GM12878 (cell line): Measurements from ENCODE around the gene IGLL5. TPM values are rescaled to one million over a fixed set of nuclear protein-coding genes. Genes with fewer than 3 reads are reported as not detected.

Experiments
- ATAC-seq: fragments of 200-7000 bp; cut with Tn5 transposase; 3 replicates; pipeline ENCODE4 v1.9.1; 2020; ENCODE audit warnings: mild to moderate bottlenecking, moderate library complexity
- BruUV-seq: library from RNA; stranded (reverse); fragments of 400-500 nt; replicated peaks from 2 replicates; lab custom pipeline; 2021; lab: Mats Ljungman, UMichigan
- CTCF ChIA-PET: fragments of 300-600 bp; sonication (Branson Sonifier 250); formaldehyde crosslinking; extraction: SDS; loops from one replicate; lab custom pipeline; 2021; ENCODE audit warnings: inconsistent platforms; lab: Yijun Ruan, JAX
- POLR2A ChIA-PET: fragments of 350-600 bp; formaldehyde crosslinking; extraction: SDS; loops from one replicate; lab custom pipeline; 2021; ENCODE audit warnings: inconsistent platforms; lab: Charles Lee
- RAD21 ChIA-PET: fragments of 300-600 bp; sonication (Branson Sonifier 250); formaldehyde crosslinking; loops from one replicate; lab custom pipeline; 2023; ENCODE audit warnings: antibody characterized with exemption; ENCODE audit not compliant: unreplicated experiment; lab: Charles Lee
- SMC1A ChIA-PET: fragments of 300-600 bp; sonication (Branson Sonifier 250); formaldehyde crosslinking; loops from one replicate; lab custom pipeline; 2023; ENCODE audit not compliant: unreplicated experiment, uncharacterized antibody; lab: Charles Lee
- DNase-seq: peaks from one replicate; pipeline ENCODE4 v3.0.0-alpha.2; 2011; ENCODE audit warnings: low read depth, low spot score
- FAIRE-seq: peaks from 3 replicates; lab custom pipeline; 2011; peaks lifted over from hg19 to GRCh38; lab: Jason Lieb, UNC
- H2AFZ ChIP-seq: 2 replicates; pipeline ENCODE4 v1.6.0; 2011; ENCODE audit warnings: low read depth, low read length, control low read depth; ENCODE audit not compliant: control insufficient read depth
- H3K27ac ChIP-seq: 2 replicates; pipeline ENCODE4 v1.5.1; 2011; ENCODE audit warnings: control low read depth; ENCODE audit not compliant: control insufficient read depth, insufficient read depth
- H3K27me3 ChIP-seq, 2 experiments: replicated peaks in 1 of 2; 2 replicates each; pipeline versions ENCODE4 v1.6.0 to v1.6.1; 2011; ENCODE audit warnings: low read length in 1 of 2; ENCODE audit not compliant: control insufficient read depth in 2 of 2, insufficient read depth in 2 of 2
- H3K36me3 ChIP-seq, 2 experiments: 2 replicates each; pipeline ENCODE4 v1.5.1; 2011; ENCODE audit warnings: low read length in 1 of 2; ENCODE audit not compliant: control insufficient read depth in 2 of 2, insufficient read depth in 2 of 2
- H3K4me1 ChIP-seq: 2 replicates; pipeline ENCODE4 v1.6.1; 2011; ENCODE audit warnings: mild to moderate bottlenecking, low read length, moderate library complexity, mixed read lengths; ENCODE audit not compliant: control insufficient read depth, insufficient read depth
- H3K4me2 ChIP-seq: 2 replicates; pipeline ENCODE4 v1.6.0; 2011; ENCODE audit warnings: control low read depth; ENCODE audit not compliant: control insufficient read depth, insufficient read depth
- H3K4me3 ChIP-seq: fragments of 200-600 bp; sonication (generic); 2 replicates; pipeline ENCODE4 v1.5.1; 2016
- H3K79me2 ChIP-seq: 2 replicates; pipeline ENCODE4 v1.6.0; 2011; ENCODE audit warnings: low read length; ENCODE audit not compliant: control insufficient read depth, insufficient read depth
- H3K9ac ChIP-seq: 2 replicates; pipeline ENCODE4 v1.8.0; 2011; ENCODE audit warnings: low read length, control low read depth, mixed read lengths; ENCODE audit not compliant: control insufficient read depth, insufficient read depth
- H3K9me3 ChIP-seq: replicated peaks from 3 replicates; pipeline ENCODE4 v1.5.1; 2011; ENCODE audit warnings: mild to moderate bottlenecking, low read length; ENCODE audit not compliant: control insufficient read depth, insufficient read depth
- H4K20me1 ChIP-seq: 2 replicates; pipeline ENCODE4 v1.6.0; 2011; ENCODE audit not compliant: control insufficient read depth, insufficient read depth
- EED ChIP-seq: sonication (generic); IDR thresholded peaks from 2 replicates; pipeline ENCODE4 v1.6.1; 2016; ENCODE audit warnings: antibody characterized with exemption, low read depth
- MEF2B ChIP-seq: fragments of 450-650 bp; IDR thresholded peaks from 2 replicates; pipeline ENCODE4 v1.6.1; 2018; ENCODE audit warnings: mild to moderate bottlenecking, moderate library complexity; ENCODE audit not compliant: partially characterized antibody, poor library complexity, severe bottlenecking
- NFYA ChIP-seq: IDR thresholded peaks from 2 replicates; pipeline ENCODE4 v1.6.1; 2011; ENCODE audit warnings: low read depth, mild to moderate bottlenecking, low read length, improper control_type of control experiment, borderline replicate concordance
- POLR2A ChIP-seq: IDR thresholded peaks from 2 replicates; pipeline ENCODE4 v1.6.1; 2011; ENCODE audit warnings: low read depth, mild to moderate bottlenecking, low read length
- RAD21 ChIP-seq: IDR thresholded peaks from 2 replicates; pipeline ENCODE4 v1.6.1; 2011; ENCODE audit warnings: mild to moderate bottlenecking, low read depth, low read length, moderate library complexity; ENCODE audit not compliant: insufficient read depth
- SREBF1 ChIP-seq: IDR thresholded peaks from 2 replicates; pipeline ENCODE4 v1.6.1; 2012; ENCODE audit warnings: mild to moderate bottlenecking, low read length
- SREBF2 ChIP-seq: IDR thresholded peaks from 2 replicates; pipeline ENCODE4 v1.6.1; 2012; ENCODE audit warnings: mild to moderate bottlenecking, low read length
- ZNF24 ChIP-seq: fragments of 450-650 bp; IDR thresholded peaks from 2 replicates; pipeline ENCODE4 v1.6.1; 2017; ENCODE audit warnings: antibody characterized with exemption, mild to moderate bottlenecking
- WGBS: methylation state at CpG from one replicate; pipeline ENCODE4 v1.1.6; 2016; ENCODE audit warnings: low lambda C conversion rate; ENCODE audit not compliant: insufficient replicate concordance, insufficient coverage; ENCODE audit errors: missing lambda C conversion rate; 5-methylcytosine and 5-hydroxymethylcytosine counted together
- in situ Hi-C: fragments of 300-500 bp; cut with MboI; formaldehyde crosslinking; loops from 9 replicates; pipeline ENCODE4 v1.14.3; 2018; ENCODE audit warnings: mixed read lengths
- intact Hi-C: fragments of 100-400 bp; cut with micrococcal nuclease; formaldehyde crosslinking; loops from one replicate; pipeline ENCODE4 v1.14.2; 2022; ENCODE audit not compliant: unreplicated experiment
- polyA plus RNA-seq, 11 experiments: library from polyadenylated mRNA; depleted of rRNA in 4 of 11; unstranded in 6 of 11; stranded (reverse) in 5 of 11; fragments of >200 nt; fragmentation: Nextera tagmentation in 4 of 11; fragmentation: Illumina TruSeq in 1 of 11; extraction: Ambion mirVana in 4 of 11; extraction: Trizol in 1 of 11; gene quantifications; 1 replicate in 1 of 11; 2 replicates in 10 of 11; pipeline versions ENCODE4 v1.2.1 to v1.2.3, GENCODE V29; 2011 to 2016; ENCODE audit warnings: inconsistent platforms in 2 of 11, missing spikeins in 2 of 11, low read depth in 1 of 11
- total RNA-seq, 4 experiments: library from RNA; depleted of rRNA in 3 of 4; stranded (reverse); fragments of >200 nt in 3 of 4; fragmentation: Illumina TruSeq in 1 of 4; extraction: Trizol in 1 of 4; gene quantifications; 2 replicates each; pipeline versions ENCODE4 v1.2.1 to v1.2.3, GENCODE V29; 2013 to 2021
- TF ChIP-seq, protein P1 (sequence below): fragments of 450-650 bp; IDR thresholded peaks from 2 replicates; pipeline ENCODE4 v1.6.1; 2017; ENCODE audit warnings: mild to moderate bottlenecking, moderate library complexity

Gene IGLL5
- total and polyA plus RNA-seq, 10 of the 15 experiments (the other 5 are each of a cell fraction or from before 2014, with no cell fraction given), result not detected

- Histone ChIP-seq H3K9ac (no peak overlapping the region), H3K79me2 (no peaks in the 10 kb centered on the region; the same call in 1 of the 2 replicates), H3K4me2 (no peak overlapping the region), H2AFZ (no peak overlapping the region)
- BruUV-seq, result no TSS peak
- ATAC-seq (no peak), DNase-seq (no peak)
- in situ Hi-C loops, result loop anchor here (25.0 kb wide), 1 partner anchor 1196 kb away; no protein-coding TSS in a partner anchor
- WGBS, result 53% methylated on average over 3 of the region's 3 CpGs
- CTCF ChIA-PET, result interaction anchor here (1.0 kb wide), 1 partner anchor 20 kb away, joined by 4 read pairs; no protein-coding TSS in a partner anchor
- intact Hi-C loops, result no loop called here
- TF ChIP-seq EED (no peak), ZNF24 (no peak), SREBF2 (no peak), NFYA (no peak), RAD21 (no peak), POLR2A (no peak)
- TF ChIP-seq, all 136 proteins: peak for 0
- Histone ChIP-seq H3K36me3 (no peaks in the 10 kb centered on the region), H4K20me1 (no peaks in the 10 kb centered on the region), H3K27me3 (no peaks in the 10 kb centered on the region), H3K4me1 (peaks cover 26% of the 10 kb centered on the region), H3K27ac (no peak overlapping the region), H3K9me3 (no peaks in the 10 kb centered on the region), H3K4me3 (no peak overlapping the region)
- SMC1A ChIA-PET, result interaction anchor here (1.8 to 3.1 kb wide), 2 partner anchors 20 to 46 kb away, joined by 4 to 11 read pairs; no protein-coding TSS in a partner anchor
- FAIRE-seq, result no peak
- POLR2A ChIA-PET, result interaction anchor here (1.1 to 1.4 kb wide), 2 partner anchors 20 to 27 kb away, joined by 3 to 4 read pairs; no protein-coding TSS in a partner anchor
- RAD21 ChIA-PET, result interaction anchor here (1.2 kb wide), 1 partner anchor 20 kb away, joined by 4 read pairs; no protein-coding TSS in a partner anchor
Measured at GRCh38 chr22:22908495-22908861, 20.9 kb downstream of the IGLL5 start.

DNA sequence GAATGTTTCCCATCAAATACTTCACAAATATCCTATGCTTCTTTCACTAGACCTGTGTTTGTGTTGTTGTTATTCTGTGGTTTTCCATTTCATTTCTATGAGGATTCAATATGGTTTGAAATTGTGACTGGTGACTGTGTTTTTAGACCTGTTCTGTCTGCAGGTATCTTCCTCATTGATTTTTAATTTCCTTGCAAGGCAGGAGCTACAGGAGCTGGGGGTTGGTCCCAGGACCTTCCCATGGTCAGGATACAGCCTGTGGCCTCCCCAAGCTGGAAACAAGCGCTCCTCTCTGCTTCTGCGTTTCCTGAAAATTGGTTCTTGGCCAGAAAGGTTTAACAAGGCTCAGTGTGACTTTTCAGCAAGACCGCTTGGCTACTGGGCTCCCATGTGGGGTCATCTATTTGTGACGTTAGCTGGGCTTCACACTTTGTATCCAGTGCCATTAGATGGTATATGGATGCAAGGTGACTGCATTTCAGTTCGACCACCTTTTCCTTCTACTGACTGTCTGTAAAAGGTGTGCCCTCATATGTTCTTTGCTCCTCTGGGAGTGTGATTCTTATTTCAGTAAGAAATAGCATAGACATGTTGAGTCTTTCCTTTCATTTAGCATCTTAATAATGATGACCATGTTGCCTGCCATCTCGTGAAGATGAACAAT lies 21.5 kb downstream of the IGLL5 start:
- H3K4me3 ChIP-seq, result no peak overlapping the region
- in situ Hi-C loops, result loop anchor here (25.0 kb wide), 1 partner anchor 1197 kb away; no protein-coding TSS in a partner anchor
- H3K27ac ChIP-seq, result no peak overlapping the region
- no TSS peak for BruUV-seq
- no peaks in the 10 kb centered on the region for H3K36me3 ChIP-seq
- H3K27me3 ChIP-seq, result no peaks in the 10 kb centered on the region
- CTCF ChIA-PET, result interaction anchor here (0.7 to 2.3 kb wide), 3 partner anchors 20 to 353 kb away, joined by 3 to 7 read pairs (median 4); no protein-coding TSS in a partner anchor
- SMC1A ChIA-PET, result interaction anchor here (1.8 to 3.1 kb wide), 2 partner anchors 20 to 45 kb away, joined by 4 to 11 read pairs; no protein-coding TSS in a partner anchor
- H3K79me2 ChIP-seq, result no peaks in the 10 kb centered on the region; the same call in 1 of the 2 replicates
- TF ChIP-seq MEF2B (no peak), SREBF2 (no peak), SREBF1 (no peak)
- TF ChIP-seq, protein P1, sequence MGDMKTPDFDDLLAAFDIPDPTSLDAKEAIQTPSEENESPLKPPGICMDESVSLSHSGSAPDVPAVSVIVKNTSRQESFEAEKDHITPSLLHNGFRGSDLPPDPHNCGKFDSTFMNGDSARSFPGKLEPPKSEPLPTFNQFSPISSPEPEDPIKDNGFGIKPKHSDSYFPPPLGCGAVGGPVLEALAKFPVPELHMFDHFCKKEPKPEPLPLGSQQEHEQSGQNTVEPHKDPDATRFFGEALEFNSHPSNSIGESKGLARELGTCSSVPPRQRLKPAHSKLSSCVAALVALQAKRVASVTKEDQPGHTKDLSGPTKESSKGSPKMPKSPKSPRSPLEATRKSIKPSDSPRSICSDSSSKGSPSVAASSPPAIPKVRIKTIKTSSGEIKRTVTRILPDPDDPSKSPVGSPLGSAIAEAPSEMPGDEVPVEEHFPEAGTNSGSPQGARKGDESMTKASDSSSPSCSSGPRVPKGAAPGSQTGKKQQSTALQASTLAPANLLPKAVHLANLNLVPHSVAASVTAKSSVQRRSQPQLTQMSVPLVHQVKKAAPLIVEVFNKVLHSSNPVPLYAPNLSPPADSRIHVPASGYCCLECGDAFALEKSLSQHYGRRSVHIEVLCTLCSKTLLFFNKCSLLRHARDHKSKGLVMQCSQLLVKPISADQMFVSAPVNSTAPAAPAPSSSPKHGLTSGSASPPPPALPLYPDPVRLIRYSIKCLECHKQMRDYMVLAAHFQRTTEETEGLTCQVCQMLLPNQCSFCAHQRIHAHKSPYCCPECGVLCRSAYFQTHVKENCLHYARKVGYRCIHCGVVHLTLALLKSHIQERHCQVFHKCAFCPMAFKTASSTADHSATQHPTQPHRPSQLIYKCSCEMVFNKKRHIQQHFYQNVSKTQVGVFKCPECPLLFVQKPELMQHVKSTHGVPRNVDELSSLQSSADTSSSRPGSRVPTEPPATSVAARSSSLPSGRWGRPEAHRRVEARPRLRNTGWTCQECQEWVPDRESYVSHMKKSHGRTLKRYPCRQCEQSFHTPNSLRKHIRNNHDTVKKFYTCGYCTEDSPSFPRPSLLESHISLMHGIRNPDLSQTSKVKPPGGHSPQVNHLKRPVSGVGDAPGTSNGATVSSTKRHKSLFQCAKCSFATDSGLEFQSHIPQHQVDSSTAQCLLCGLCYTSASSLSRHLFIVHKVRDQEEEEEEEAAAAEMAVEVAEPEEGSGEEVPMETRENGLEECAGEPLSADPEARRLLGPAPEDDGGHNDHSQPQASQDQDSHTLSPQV, result no peak
- TF ChIP-seq, all 136 proteins: peak for 0
- H4K20me1 ChIP-seq, result no peaks in the 10 kb centered on the region
- POLR2A ChIA-PET, result interaction anchor here (0.5 to 1.4 kb wide), 4 partner anchors 19 to 237 kb away, joined by 3 to 6 read pairs (median 4); no protein-coding TSS in a partner anchor
- H3K9ac ChIP-seq, result no peak overlapping the region
- FAIRE-seq, result no peak
- H3K4me2 ChIP-seq, result no peak overlapping the region
- intact Hi-C loops, result no loop called here
- DNase-seq, result no peak
- RAD21 ChIA-PET, result interaction anchor here (1.2 to 1.6 kb wide), 2 partner anchors 20 to 26 kb away, joined by 4 read pairs; no protein-coding TSS in a partner anchor
- H3K4me1 ChIP-seq, result peaks cover 27% of the 10 kb centered on the region
- ATAC-seq, result no peak
- WGBS, result 84% methylated on average over 6 of the region's 6 CpGs
- no peak overlapping the region for H2AFZ ChIP-seq
- H3K9me3 ChIP-seq, result no peaks in the 10 kb centered on the region
